Measurements from ENCODE around the gene CLEC12A. TPM values are rescaled to one million over a fixed set of nuclear protein-coding genes. Genes with fewer than 3 reads are reported as not detected.
"Not testable (repeated sequence)": the region's sequence is repeated elsewhere in the genome, so short reads cannot be mapped to it uniquely, and the experiment has no call there.

Gene CLEC12A
- total RNA-seq, 6 experiments from 2014 or later = 0.22 to 2.9 (median 0.99) TPM

GRCh38 chr12:9973949-9974348, 2.7 kb downstream of the CLEC12A start:
- no peak overlapping the region for H3K27ac ChIP-seq
- H3K9me3 ChIP-seq = no peaks in the 10 kb centered on the region
- H3K4me3 ChIP-seq = no peak overlapping the region
- H3K4me1 ChIP-seq = no peaks in the 10 kb centered on the region
- intact Hi-C loops (cut with DNase I) = no loop called here
- TF ChIP-seq CTCF (IDR thresholded peaks at IDR 0.05) (no peak), POLR2A (IDR thresholded peaks at IDR 0.05) (no peak)
- 27% methylated on average over 1 of the region's 1 CpG for WGBS (ENCODE audit: insufficient coverage, low coverage, low lambda C conversion rate, missing lambda C conversion rate)
- no peaks in the 10 kb centered on the region for H3K36me3 ChIP-seq
- ATAC-seq (peak in 2 of 4 donors; percentile 28 to 32), DNase-seq (no peak)
- no peaks in the 10 kb centered on the region for H3K27me3 ChIP-seq

- H3K4me3 ChIP-seq; H3K9me3 ChIP-seq; H3K4me1 ChIP-seq; H3K27me3 ChIP-seq; intact Hi-C loops (cut with DNase I); ATAC-seq; H3K27ac ChIP-seq; DNase-seq; H3K36me3 ChIP-seq: not testable (repeated sequence)
- 68% methylated on average over 2 of the region's 2 CpGs for whole genome bisulfite sequencing (ENCODE audit: insufficient coverage, low coverage, low lambda C conversion rate, missing lambda C conversion rate)
Measured at GRCh38 chr12:9974731-9975130, 3.5 kb downstream of the CLEC12A start.

GRCh38 chr12:9975614-9976013, 4.4 kb downstream of the CLEC12A start:
- 40% methylated on average over 1 of the region's 2 CpGs for WGBS (ENCODE audit: insufficient coverage, low coverage, low lambda C conversion rate, missing lambda C conversion rate)
- no peak for DNase-seq
- Histone ChIP-seq H3K27me3 (no peaks in the 10 kb centered on the region), H3K4me3 (no peak overlapping the region), H3K9me3 (no peaks in the 10 kb centered on the region), H3K27ac (no peak overlapping the region), H3K4me1 (no peaks in the 10 kb centered on the region), H3K36me3 (no peaks in the 10 kb centered on the region)
- TF ChIP-seq CTCF (IDR thresholded peaks at IDR 0.05) = no peak
- TF ChIP-seq POLR2A (IDR thresholded peaks at IDR 0.05) = no peak
- ATAC-seq = no peak
- intact Hi-C loops (cut with DNase I) = no loop called here

GRCh38 chr12:9976626-9977025, 5.4 kb downstream of the CLEC12A start:
- H3K36me3 ChIP-seq; intact Hi-C loops (cut with DNase I); H3K4me3 ChIP-seq; H3K4me1 ChIP-seq; H3K9me3 ChIP-seq; H3K27ac ChIP-seq; H3K27me3 ChIP-seq; DNase-seq; ATAC-seq: not testable (repeated sequence)
- 36% methylated on average over 4 of the region's 5 CpGs for WGBS (ENCODE audit: insufficient coverage, low coverage, low lambda C conversion rate, missing lambda C conversion rate)

- Histone ChIP-seq H3K36me3 (no peaks in the 10 kb centered on the region), H3K9me3 (no peaks in the 10 kb centered on the region), H3K4me1 (no peaks in the 10 kb centered on the region), H3K4me3 (no peak overlapping the region), H3K27ac (no peak overlapping the region), H3K27me3 (no peaks in the 10 kb centered on the region)
- intact Hi-C loops (cut with DNase I) = no loop called here
- TF ChIP-seq CTCF (IDR thresholded peaks at IDR 0.05) (no peak), POLR2A (IDR thresholded peaks at IDR 0.05) (no peak)
- ATAC-seq (no peak), DNase-seq (no peak)
Measured at GRCh38 chr12:9977916-9978315, 6.7 kb downstream of the CLEC12A start.

GRCh38 chr12:9980126-9980525, 8.9 kb downstream of the CLEC12A start:
- Histone ChIP-seq H3K27ac (no peak overlapping the region), H3K9me3 (no peaks in the 10 kb centered on the region), H3K4me1 (no peaks in the 10 kb centered on the region), H3K4me3 (no peak overlapping the region), H3K36me3 (no peaks in the 10 kb centered on the region), H3K27me3 (no peaks in the 10 kb centered on the region)
- 54% methylated on average over 3 of the region's 3 CpGs for WGBS (ENCODE audit: insufficient coverage, low coverage, low lambda C conversion rate, missing lambda C conversion rate)
- intact Hi-C loops (cut with DNase I) = no loop called here
- no peak for ATAC-seq
- DNase-seq = no peak
- TF ChIP-seq CTCF (IDR thresholded peaks at IDR 0.05) = no peak
- TF ChIP-seq POLR2A (IDR thresholded peaks at IDR 0.05) = no peak
